T-cell (primary cell): ENCODE results near the gene CELF2. TPM values are rescaled to one million over a fixed set of nuclear protein-coding genes. Genes with fewer than 3 reads are reported as not detected.

Experiments used
- ATAC-seq, 4 experiments: fragments of 200-7000 bp in 3 of 4; fragments of 150-1000 bp in 1 of 4; cut with Tn5 transposase; replicated peaks in 1 of 4; 1 replicate in 3 of 4; 2 replicates in 1 of 4; pipeline ENCODE4 v1.10.0; 2021; ENCODE audit warnings: moderate library complexity in 3 of 4, mild to moderate bottlenecking in 2 of 4, moderate number of reproducible peaks in 1 of 4
- CTCF ChIA-PET, 2 donors: fragments of 300-600 bp; sonication (Branson Sonifier 250); formaldehyde crosslinking; loops; one replicate each; lab custom pipeline; 2022; ENCODE audit warnings: antibody characterized with exemption in 2 of 2; lab: Charles Lee
- POLR2A ChIA-PET, 2 donors: fragments of 300-600 bp; sonication (Branson Sonifier 250); formaldehyde crosslinking; loops; one replicate each; lab custom pipeline; 2022; ENCODE audit warnings: antibody characterized with exemption in 2 of 2; lab: Charles Lee
- DNase-seq, 35 experiments: peaks; one replicate each; pipeline versions ENCODE4 v3.0.0 to v3.0.0-alpha.2; 2013 to 2023
- H3K27ac ChIP-seq: one replicate; pipeline ENCODE4 v1.5.1; 2013; ENCODE audit warnings: low read length
- H3K27me3 ChIP-seq, 2 experiments: replicated peaks in 1 of 2; 1 replicate in 1 of 2; 2 replicates in 1 of 2; pipeline versions ENCODE4 v1.6.1 to v1.7.0; 2013; ENCODE audit warnings: low read length in 1 of 2, mixed read lengths in 1 of 2; ENCODE audit not compliant: control insufficient read depth in 2 of 2, insufficient read depth in 2 of 2; ENCODE audit errors: extremely low read depth in 1 of 2
- H3K36me3 ChIP-seq, 2 donors: 1 replicate in 1 of 2; 2 replicates in 1 of 2; pipeline versions ENCODE4 v1.6.1 to v1.7.0; 2013; ENCODE audit warnings: low read length in 1 of 2; ENCODE audit not compliant: control insufficient read depth in 2 of 2, insufficient read depth in 1 of 2; ENCODE audit errors: extremely low read depth in 1 of 2
- H3K4me1 ChIP-seq, 2 experiments: 1 replicate in 1 of 2; 2 replicates in 1 of 2; pipeline versions ENCODE4 v1.6.1 to v1.7.0; 2013; ENCODE audit warnings: low read length in 2 of 2, mixed read lengths in 1 of 2; ENCODE audit not compliant: insufficient read depth in 2 of 2, control insufficient read depth in 1 of 2; ENCODE audit errors: extremely low read depth in 1 of 2
- H3K4me3 ChIP-seq, 2 donors: 1 replicate in 1 of 2; 2 replicates in 1 of 2; pipeline versions ENCODE4 v1.5.1 to v1.7.0; 2013; ENCODE audit warnings: mild to moderate bottlenecking in 2 of 2, low read length in 1 of 2, moderate library complexity in 1 of 2; ENCODE audit not compliant: control insufficient read depth in 1 of 2; ENCODE audit errors: extremely low read depth in 1 of 2
- H3K9me3 ChIP-seq: 2 replicates; pipeline ENCODE4 v1.7.0; 2013
- H3K27ac Mint-ChIP-seq, 2 donors: one replicate each; pipeline ENCODE4 v1.8.0; 2020 to 2021; ENCODE audit warnings: mild to moderate bottlenecking in 2 of 2, mixed read lengths in 2 of 2
- H3K27me3 Mint-ChIP-seq, 2 donors: one replicate each; pipeline ENCODE4 v1.8.0; 2021 to 2022; ENCODE audit warnings: mixed read lengths in 2 of 2
- H3K36me3 Mint-ChIP-seq: one replicate; pipeline ENCODE4 v1.8.0; 2021; ENCODE audit warnings: mixed read lengths
- H3K4me1 Mint-ChIP-seq, 3 donors: one replicate each; pipeline ENCODE4 v1.8.0; 2020 to 2022; ENCODE audit warnings: mixed read lengths in 3 of 3, mild to moderate bottlenecking in 1 of 3
- H3K4me3 Mint-ChIP-seq, 3 donors: one replicate each; pipeline ENCODE4 v1.8.0; 2020 to 2022; ENCODE audit warnings: mild to moderate bottlenecking in 3 of 3, mixed read lengths in 3 of 3, moderate library complexity in 3 of 3
- H3K9me3 Mint-ChIP-seq, 3 donors: one replicate each; pipeline ENCODE4 v1.8.0; 2020 to 2022; ENCODE audit warnings: mixed read lengths in 3 of 3
- WGBS: methylation state at CpG from one replicate; pipeline ENCODE4 v1.1.5; 2013; ENCODE audit warnings: missing lambda C conversion rate; ENCODE audit not compliant: insufficient coverage; 5-methylcytosine and 5-hydroxymethylcytosine counted together
- total RNA-seq, 35 experiments: library from RNA in 6 of 35; stranded (reverse) in 6 of 35; fragments of 120-200 nt in 1 of 35; gene quantifications; one replicate each; pipeline versions ENCODE4 v1.2.1 to v1.2.4 and lab custom pipeline; 2013 to 2026

CELF2 gene
- total RNA-seq, 5 donors from 2014 or later (not counting 1 experiment from before 2014, with no cell fraction given): 149 to 225 (median 166) TPM

- WGBS: 72% methylated on average over 6 of the region's 11 CpGs
- no peak overlapping the region for H3K4me3 ChIP-seq
- no peaks in the 10 kb centered on the region for H3K36me3 Mint-ChIP-seq
- no peaks in the 10 kb centered on the region for H3K36me3 ChIP-seq
- DNase-seq (no peak), ATAC-seq (no peak)
- CTCF ChIA-PET: no interaction called here
- peaks cover 0 to 2% of the 10 kb centered on the region in 2 experiments for H3K27me3 ChIP-seq
- H3K4me3 Mint-ChIP-seq: no peak overlapping the region
- no peak overlapping the region for H3K27ac Mint-ChIP-seq
- POLR2A ChIA-PET: no interaction called here
- H3K9me3 Mint-ChIP-seq: no peaks in the 10 kb centered on the region
- H3K27me3 Mint-ChIP-seq: no peaks in the 10 kb centered on the region
- H3K9me3 ChIP-seq: no peaks in the 10 kb centered on the region
- H3K27ac ChIP-seq: no peak overlapping the region
- no peaks in the 10 kb centered on the region for H3K4me1 ChIP-seq
- H3K4me1 Mint-ChIP-seq: peaks cover under 1 to 2% (median under 1%) of the 10 kb centered on the region in 3 donors
These were observed 356.1 kb downstream of the CELF2 start for GRCh38 chr10:11373717-11374171.

- Mint-ChIP-seq H3K27me3 (no peaks in the 10 kb centered on the region), H3K36me3 (no peaks in the 10 kb centered on the region), H3K9me3 (no peaks in the 10 kb centered on the region), H3K27ac (no peak overlapping the region), H3K4me1 (peaks cover 0 to 5% (median 0%) of the 10 kb centered on the region in 3 donors), H3K4me3 (no peak overlapping the region)
- no peaks in the 10 kb centered on the region for H3K36me3 ChIP-seq
- no peak for DNase-seq
- ChIA-PET POLR2A (interaction anchor here in 1 of 2 donors (0.7 kb wide), 1 partner anchor 797 kb away, joined by 3 read pairs; no protein-coding TSS in a partner anchor), CTCF (no interaction called here)
- WGBS: 89% methylated on average over 3 of the region's 3 CpGs
- H3K9me3 ChIP-seq: no peaks in the 10 kb centered on the region
- H3K27ac ChIP-seq: no peak overlapping the region
- no peaks in the 10 kb centered on the region for H3K4me1 ChIP-seq
- H3K4me3 ChIP-seq: no peak overlapping the region
- H3K27me3 ChIP-seq: peaks cover 0 to 7% of the 10 kb centered on the region in 2 experiments
- ATAC-seq: no peak
These were observed 359.6 kb downstream of the CELF2 start for GRCh38 chr10:11377267-11377666.

GRCh38 chr10:11378835-11379234 is 361.2 kb downstream of the CELF2 start:
- peaks cover 0 to 7% of the 10 kb centered on the region in 2 experiments for H3K27me3 ChIP-seq
- 57% methylated on average over 2 of the region's 6 CpGs for WGBS
- H3K4me1 ChIP-seq: no peaks in the 10 kb centered on the region
- no peaks in the 10 kb centered on the region for H3K9me3 ChIP-seq
- H3K9me3 Mint-ChIP-seq: no peaks in the 10 kb centered on the region
- DNase-seq (no peak), ATAC-seq (no peak)
- no peaks in the 10 kb centered on the region for H3K27me3 Mint-ChIP-seq
- H3K27ac Mint-ChIP-seq: no peak overlapping the region
- H3K36me3 ChIP-seq: no peaks in the 10 kb centered on the region
- ChIA-PET POLR2A (no interaction called here), CTCF (no interaction called here)
- no peaks in the 10 kb centered on the region for H3K36me3 Mint-ChIP-seq
- H3K27ac ChIP-seq: no peak overlapping the region
- no peak overlapping the region for H3K4me3 ChIP-seq
- H3K4me1 Mint-ChIP-seq: peaks cover 0 to 5% (median 0%) of the 10 kb centered on the region in 3 donors
- H3K4me3 Mint-ChIP-seq: no peak overlapping the region

- Mint-ChIP-seq H3K9me3 (no peaks in the 10 kb centered on the region), H3K36me3 (no peaks in the 10 kb centered on the region), H3K4me1 (peaks cover 0 to 5% (median 0%) of the 10 kb centered on the region in 3 donors), H3K27me3 (no peaks in the 10 kb centered on the region), H3K4me3 (no peak overlapping the region), H3K27ac (no peak overlapping the region)
- H3K27me3 ChIP-seq: peaks cover 0 to 7% of the 10 kb centered on the region in 2 experiments
- H3K9me3 ChIP-seq: no peaks in the 10 kb centered on the region
- no peaks in the 10 kb centered on the region for H3K36me3 ChIP-seq
- CTCF ChIA-PET: no interaction called here
- no peak for DNase-seq
- 94% methylated on average over 17 of the region's 17 CpGs for WGBS
- POLR2A ChIA-PET: no interaction called here
- H3K27ac ChIP-seq: no peak overlapping the region
- no peaks in the 10 kb centered on the region for H3K4me1 ChIP-seq
- ATAC-seq: no peak
- H3K4me3 ChIP-seq: no peak overlapping the region
These were observed 362.1 kb downstream of the CELF2 start for GRCh38 chr10:11379771-11380170.

- no peaks in the 10 kb centered on the region for H3K27me3 Mint-ChIP-seq
- H3K4me1 ChIP-seq: no peaks in the 10 kb centered on the region
- no peaks in the 10 kb centered on the region for H3K36me3 ChIP-seq
- H3K27ac ChIP-seq: no peak overlapping the region
- no peaks in the 10 kb centered on the region for H3K9me3 Mint-ChIP-seq
- CTCF ChIA-PET: no interaction called here
- DNase-seq (no peak), ATAC-seq (no peak)
- H3K9me3 ChIP-seq: no peaks in the 10 kb centered on the region
- H3K27ac Mint-ChIP-seq: no peak overlapping the region
- no peaks in the 10 kb centered on the region for H3K36me3 Mint-ChIP-seq
- no peak overlapping the region for H3K4me3 ChIP-seq
- no peak overlapping the region for H3K4me3 Mint-ChIP-seq
- H3K4me1 Mint-ChIP-seq: peaks cover 0 to 5% (median 0%) of the 10 kb centered on the region in 3 donors
- POLR2A ChIA-PET: no interaction called here
- H3K27me3 ChIP-seq: peaks cover 0 to 7% of the 10 kb centered on the region in 2 experiments
- 79% methylated on average over 5 of the region's 7 CpGs for WGBS
These were observed 363.4 kb downstream of the CELF2 start for GRCh38 chr10:11381023-11381422.

GRCh38 chr10:11381511-11381910 is 363.8 kb downstream of the CELF2 start:
- ATAC-seq (no peak), DNase-seq (no peak)
- ChIA-PET CTCF (no interaction called here), POLR2A (no interaction called here)
- Histone ChIP-seq H3K36me3 (no peaks in the 10 kb centered on the region), H3K27me3 (peaks cover 0 to 7% of the 10 kb centered on the region in 2 experiments), H3K27ac (no peak overlapping the region), H3K4me1 (no peaks in the 10 kb centered on the region), H3K9me3 (no peaks in the 10 kb centered on the region), H3K4me3 (no peak overlapping the region)
- no peaks in the 10 kb centered on the region for H3K27me3 Mint-ChIP-seq
- H3K36me3 Mint-ChIP-seq: no peaks in the 10 kb centered on the region
- no peaks in the 10 kb centered on the region for H3K9me3 Mint-ChIP-seq
- H3K4me1 Mint-ChIP-seq: peaks cover 0 to 5% (median 0%) of the 10 kb centered on the region in 3 donors
- 40% methylated on average over 2 of the region's 5 CpGs for WGBS
- H3K27ac Mint-ChIP-seq: no peak overlapping the region
- H3K4me3 Mint-ChIP-seq: no peak overlapping the region

- H3K36me3 ChIP-seq: no peaks in the 10 kb centered on the region
- CTCF ChIA-PET: no interaction called here
- Mint-ChIP-seq H3K27me3 (no peaks in the 10 kb centered on the region), H3K9me3 (no peaks in the 10 kb centered on the region), H3K4me3 (no peak overlapping the region), H3K4me1 (peaks cover 0 to 5% (median 0%) of the 10 kb centered on the region in 3 donors), H3K36me3 (no peaks in the 10 kb centered on the region), H3K27ac (no peak overlapping the region)
- H3K27ac ChIP-seq: no peak overlapping the region
- H3K27me3 ChIP-seq: peaks cover 0 to 7% of the 10 kb centered on the region in 2 experiments
- H3K4me3 ChIP-seq: no peak overlapping the region
- no peak for ATAC-seq
- POLR2A ChIA-PET: no interaction called here
- DNase-seq: no peak
- WGBS: 81% methylated on average over 4 of the region's 10 CpGs
- H3K4me1 ChIP-seq: no peaks in the 10 kb centered on the region
- H3K9me3 ChIP-seq: no peaks in the 10 kb centered on the region
These were observed 364.5 kb downstream of the CELF2 start for GRCh38 chr10:11382187-11382586.
